KOPT-K1 (cell line): Measurements from ENCODE around the gene LPP.

ENCODE experiments used
- H3K27ac ChIP-seq: fragments of 200-600 bp; sonication (generic); 2 replicates; pipeline ENCODE4 v1.5.1; 2016; ENCODE audit warnings: antibody characterized with exemption, mild to moderate bottlenecking, low read depth, low read length; ENCODE audit not compliant: poor library complexity, severe bottlenecking
- H3K36me3 ChIP-seq: fragments of 200-600 bp; sonication (generic); 2 replicates; pipeline ENCODE4 v1.5.1; 2017; ENCODE audit warnings: antibody characterized with exemption, mild to moderate bottlenecking, low read length, moderate library complexity; ENCODE audit not compliant: insufficient read depth
- H3K9me3 ChIP-seq: fragments of 200-600 bp; sonication (generic); 2 replicates; pipeline ENCODE4 v1.5.1; 2017; ENCODE audit warnings: antibody characterized with exemption, low read length, mild to moderate bottlenecking; ENCODE audit not compliant: insufficient read depth, poor library complexity, severe bottlenecking

LPP gene

DNA sequence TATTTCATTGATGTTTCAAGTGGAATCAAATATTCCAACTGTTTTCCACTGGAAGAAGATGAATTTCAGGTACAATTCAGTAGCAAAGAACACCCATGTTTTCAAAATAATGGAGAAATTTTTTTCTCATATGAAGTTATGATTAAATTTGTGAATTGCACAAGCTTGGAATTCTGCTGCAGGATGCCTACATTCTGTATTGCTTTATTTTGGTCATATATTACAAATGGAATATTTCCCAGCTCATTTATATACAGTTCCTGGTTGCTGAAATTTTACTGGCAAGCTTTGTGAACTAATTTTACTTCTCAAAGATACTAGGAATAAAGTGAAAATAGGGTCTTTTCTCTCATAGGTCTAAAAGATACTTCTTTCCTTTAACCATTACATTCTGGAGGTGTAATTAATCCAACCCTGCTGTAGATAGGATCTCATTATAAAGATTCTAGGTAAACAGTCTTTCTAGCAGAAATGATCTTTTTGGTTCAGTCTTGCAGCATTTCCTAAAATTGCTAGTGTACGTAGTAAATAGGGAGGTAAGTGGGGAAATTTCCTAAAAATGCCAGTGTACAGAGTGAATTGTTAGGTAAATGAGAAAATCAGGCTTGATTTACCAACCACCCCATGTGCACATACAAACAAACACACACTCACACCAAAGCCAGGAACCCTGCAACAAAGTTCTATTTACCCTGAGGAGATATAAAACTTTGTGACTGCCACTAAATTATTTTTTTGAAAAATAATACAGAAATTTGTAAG lies 624.3 kb downstream of the LPP start:
- Histone ChIP-seq H3K36me3 (no peaks in the 10 kb centered on the region), H3K9me3 (no peaks in the 10 kb centered on the region), H3K27ac (no peak overlapping the region)

- Histone ChIP-seq H3K27ac (no peak overlapping the region), H3K36me3 (no peaks in the 10 kb centered on the region), H3K9me3 (no peaks in the 10 kb centered on the region)
Measured at GRCh38 chr3:188779281-188779980, 625.5 kb downstream of the LPP start.

DNA sequence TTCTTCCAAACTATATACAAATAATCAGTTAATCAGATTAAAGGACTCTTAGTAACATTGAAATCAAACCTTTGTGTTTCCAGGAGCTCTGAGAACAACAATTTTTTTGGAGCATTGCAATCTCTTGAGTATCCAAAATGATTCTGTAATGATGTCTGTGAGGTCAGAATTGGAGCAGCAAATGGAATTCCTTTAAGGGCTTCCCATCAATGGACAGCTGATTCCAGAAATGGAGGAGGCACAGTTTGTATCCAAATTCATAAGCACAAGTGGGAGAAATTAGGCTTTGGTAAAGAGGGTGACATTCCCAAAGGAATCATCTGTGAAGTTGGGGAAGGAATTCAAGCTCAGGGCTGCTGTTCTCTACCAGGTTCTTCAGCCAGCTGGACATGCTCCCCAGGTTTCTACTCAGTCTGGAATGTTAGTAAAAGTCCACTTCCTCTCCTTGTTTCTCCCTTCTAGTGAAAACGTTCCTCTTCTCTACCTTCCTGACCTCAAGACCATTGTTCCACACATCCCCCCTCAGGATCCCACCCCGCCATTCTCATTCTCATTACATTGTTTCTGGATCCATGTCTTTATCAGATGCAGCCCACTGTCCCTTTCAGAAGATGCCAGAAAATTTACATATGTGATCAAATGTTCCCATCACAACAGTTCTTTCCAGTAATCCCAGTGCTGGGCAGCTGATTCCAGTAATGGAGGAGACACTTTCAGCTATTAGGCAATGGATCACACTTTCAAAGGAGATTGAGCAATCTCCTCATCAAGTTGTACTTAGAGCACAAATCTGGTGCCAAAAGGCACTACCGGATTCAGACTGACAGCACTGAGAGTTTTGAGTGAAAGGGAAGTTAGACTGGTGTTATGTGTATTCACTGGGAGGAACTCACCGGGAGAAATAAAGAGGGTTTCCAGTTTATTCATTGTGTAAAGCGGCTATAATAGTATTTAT lies 626.5 kb downstream of the LPP start:
- Histone ChIP-seq H3K9me3 (no peaks in the 10 kb centered on the region), H3K36me3 (no peaks in the 10 kb centered on the region)

DNA sequence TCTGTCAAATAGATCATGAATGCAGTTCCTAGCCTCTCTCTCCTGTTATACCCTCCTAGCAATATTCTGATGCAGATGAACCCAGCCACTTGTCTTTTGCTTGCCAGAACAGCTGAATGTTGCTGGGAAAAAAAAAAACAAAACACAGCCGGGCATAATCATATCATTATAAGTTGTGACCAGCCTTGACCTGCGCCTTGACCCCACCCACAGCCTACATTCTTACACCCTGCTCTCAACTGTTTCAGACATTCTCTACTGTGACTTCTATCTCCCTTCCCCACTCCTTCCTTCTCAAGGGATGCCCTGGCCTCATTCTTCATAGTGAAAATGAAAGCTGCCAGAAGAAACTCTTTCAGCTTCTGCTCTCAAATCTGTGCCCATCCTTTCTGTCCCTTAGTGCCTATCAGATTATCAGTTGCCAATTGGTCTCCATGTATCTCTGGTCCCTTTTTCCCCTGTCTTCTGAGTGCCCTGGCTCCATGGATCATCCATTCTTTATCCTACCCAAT lies 628.7 kb downstream of the LPP start:
- Histone ChIP-seq H3K36me3 (no peaks in the 10 kb centered on the region), H3K9me3 (no peaks in the 10 kb centered on the region), H3K27ac (no peak overlapping the region)

More for the DNA sequence above, 626.5 kb downstream of the LPP start:
- no peak overlapping the region for H3K27ac ChIP-seq

DNA sequence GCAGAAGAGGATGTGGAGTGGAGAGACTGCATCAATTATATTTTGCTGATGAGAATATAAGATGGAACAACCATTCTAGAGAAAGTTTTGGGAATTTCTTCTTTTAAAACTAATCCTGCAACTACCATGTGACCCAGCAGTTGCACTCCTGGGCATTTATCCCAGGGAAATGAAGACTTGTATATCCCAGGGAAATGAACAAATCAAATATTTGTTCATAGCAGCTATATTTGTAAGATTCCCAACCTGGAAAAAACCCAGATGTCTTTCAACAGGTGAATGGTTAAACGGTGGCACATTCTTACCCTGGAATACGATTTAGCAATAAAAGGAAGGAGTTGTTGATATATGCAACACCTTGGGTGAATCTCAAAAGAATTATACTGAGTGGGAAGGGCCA lies 632.5 kb downstream of the LPP start:
- Histone ChIP-seq H3K36me3 (no peaks in the 10 kb centered on the region), H3K9me3 (no peaks in the 10 kb centered on the region), H3K27ac (no peak overlapping the region)

- no peak overlapping the region for H3K27ac ChIP-seq
- H3K9me3 ChIP-seq = no peaks in the 10 kb centered on the region
- no peaks in the 10 kb centered on the region for H3K36me3 ChIP-seq
Measured at GRCh38 chr3:188788621-188789081, 634.7 kb downstream of the LPP start.

DNA sequence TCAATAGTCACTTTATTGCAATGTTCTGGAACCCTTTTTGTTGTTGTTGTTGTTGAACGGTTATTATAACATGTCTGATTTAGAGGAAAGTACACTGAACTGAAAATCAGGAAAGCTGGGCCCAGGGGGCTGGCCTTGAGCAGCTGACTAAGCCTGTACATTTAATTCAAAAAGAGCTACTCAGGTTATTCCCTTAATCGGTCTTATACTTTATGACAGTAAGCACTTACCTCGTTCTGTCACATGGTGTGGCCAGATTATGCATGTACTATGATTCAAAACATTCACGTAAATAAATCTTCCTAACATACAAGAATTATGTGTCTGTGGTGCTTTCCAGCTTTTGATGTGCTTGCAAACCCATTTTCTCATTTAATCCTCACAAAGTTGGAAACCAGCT lies 635.3 kb downstream of the LPP start:
- H3K9me3 ChIP-seq = no peaks in the 10 kb centered on the region
- H3K27ac ChIP-seq = no peak overlapping the region
- H3K36me3 ChIP-seq = no peaks in the 10 kb centered on the region

DNA sequence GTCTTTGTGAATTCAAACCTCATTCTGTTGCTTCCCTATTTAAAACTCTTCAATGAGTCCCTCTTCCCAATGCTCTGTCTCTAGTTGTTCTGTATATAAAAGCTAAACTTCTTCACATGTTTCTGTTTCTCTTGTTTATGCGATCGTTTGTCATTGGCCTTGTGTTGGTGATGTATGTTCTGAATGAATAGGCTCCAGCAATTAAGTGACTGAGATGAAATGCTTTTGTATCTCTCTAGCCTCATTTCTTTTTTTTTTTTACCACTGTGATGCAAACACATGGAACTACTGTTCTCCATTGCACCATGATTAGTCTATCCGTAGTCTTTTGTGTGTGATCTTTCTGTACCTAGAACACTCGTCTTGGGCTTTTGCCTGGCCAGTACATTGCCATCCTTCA lies 637.4 kb downstream of the LPP start:
- H3K27ac ChIP-seq = no peak overlapping the region

DNA sequence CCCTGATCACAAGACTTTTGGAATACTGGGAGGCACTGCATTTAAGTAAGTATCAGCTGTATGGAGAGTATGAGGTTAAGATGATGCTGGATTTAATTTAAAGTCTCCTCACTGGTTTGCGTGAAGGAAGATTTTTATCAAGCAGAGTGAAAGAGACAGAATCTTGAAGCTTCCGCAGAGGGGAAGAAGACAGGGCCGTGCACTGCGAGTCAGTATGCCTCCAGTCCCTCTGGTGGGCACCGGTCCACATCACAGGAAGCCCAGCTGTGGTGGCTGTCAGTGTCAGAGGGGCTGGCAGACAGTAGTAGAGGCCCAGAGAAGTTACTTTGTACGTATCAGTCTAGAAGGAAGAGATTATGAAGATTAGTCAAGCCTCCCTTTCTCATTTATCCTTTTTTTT lies 638.8 kb downstream of the LPP start:
- Histone ChIP-seq H3K36me3 (no peaks in the 10 kb centered on the region), H3K27ac (no peak overlapping the region), H3K9me3 (no peaks in the 10 kb centered on the region)

More for the DNA sequence above, 637.4 kb downstream of the LPP start:
- no peaks in the 10 kb centered on the region for H3K36me3 ChIP-seq
- no peaks in the 10 kb centered on the region for H3K9me3 ChIP-seq

- no peaks in the 10 kb centered on the region for H3K9me3 ChIP-seq
- no peaks in the 10 kb centered on the region for H3K36me3 ChIP-seq
- H3K27ac ChIP-seq = no peak overlapping the region
Measured at GRCh38 chr3:188796122-188796631, 642.2 kb downstream of the LPP start.

GRCh38 chr3:188797045-188797444 lies 643.1 kb downstream of the LPP start:
- no peaks in the 10 kb centered on the region for H3K36me3 ChIP-seq

GRCh38 chr3:188798556-188799145 lies 644.7 kb downstream of the LPP start:
- Histone ChIP-seq H3K36me3 (no peaks in the 10 kb centered on the region), H3K27ac (no peak overlapping the region), H3K9me3 (no peaks in the 10 kb centered on the region)

More at GRCh38 chr3:188797045-188797444, 643.1 kb downstream of the LPP start:
- H3K9me3 ChIP-seq = no peaks in the 10 kb centered on the region
- H3K27ac ChIP-seq = no peak overlapping the region

DNA sequence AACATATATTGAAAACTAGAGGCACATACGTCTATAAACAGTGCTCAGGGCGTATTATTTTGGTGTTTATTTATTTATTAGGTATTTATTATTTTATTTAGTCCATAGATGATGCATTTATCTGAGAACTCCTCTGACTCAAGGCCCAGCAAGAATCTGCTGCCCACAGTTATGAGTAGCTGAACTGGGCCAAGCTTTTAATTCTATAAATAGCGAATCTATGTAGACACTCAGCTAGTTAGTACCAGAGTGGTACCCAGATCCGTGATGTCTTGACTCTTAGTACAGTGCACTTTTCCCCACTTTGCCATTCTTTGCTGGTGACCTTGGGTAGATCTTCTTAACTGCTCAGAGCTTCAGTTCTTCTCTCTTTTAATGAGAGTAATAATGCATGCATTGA lies 647.4 kb downstream of the LPP start:
- H3K27ac ChIP-seq = no peak overlapping the region
- H3K9me3 ChIP-seq = peaks cover 2% of the 10 kb centered on the region
- no peaks in the 10 kb centered on the region for H3K36me3 ChIP-seq

DNA sequence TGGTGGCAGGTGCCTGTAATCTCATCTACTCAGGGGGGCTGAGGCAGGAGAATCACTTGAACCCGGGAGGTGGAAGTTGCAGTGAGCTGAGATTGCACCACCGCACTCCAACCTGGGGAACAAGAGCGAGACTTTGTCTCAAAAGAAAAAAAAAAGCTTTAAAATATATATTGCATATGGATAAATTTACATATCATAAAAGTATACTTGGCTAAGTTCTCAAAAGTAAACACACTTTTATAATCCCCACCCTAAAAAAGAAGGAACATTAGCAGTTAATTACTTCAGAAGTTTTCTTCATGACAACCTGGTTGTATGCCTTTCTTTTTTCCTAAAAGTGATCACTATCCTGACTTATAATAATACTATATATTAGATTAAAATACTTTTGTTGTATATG lies 648.7 kb downstream of the LPP start:
- no peaks in the 10 kb centered on the region for H3K36me3 ChIP-seq
- no peak overlapping the region for H3K27ac ChIP-seq
- peaks cover 14% of the 10 kb centered on the region for H3K9me3 ChIP-seq
